DOHH2 (cell line): Measurements from ENCODE around the gene FAN1.
"Not testable (repeated sequence)": the region's sequence is repeated elsewhere in the genome, so short reads cannot be mapped to it uniquely, and the experiment has no call there.

ENCODE experiments used
- EZH2phosphoT487 ChIP-seq: fragments of 200-600 bp; sonication (generic); IDR thresholded peaks from 2 replicates; pipeline ENCODE4 v1.6.1; 2017; ENCODE audit warnings: borderline replicate concordance, mild to moderate bottlenecking, antibody characterized with exemption, low read length, moderate library complexity, mixed read lengths
- TF ChIP-seq, protein P1 (sequence below): fragments of 200-600 bp; sonication (generic); IDR thresholded peaks from one replicate; pipeline ENCODE4 v1.5.1; 2014; ENCODE audit warnings: antibody characterized with exemption, mild to moderate bottlenecking, low read depth, low read length; ENCODE audit not compliant: poor library complexity, severe bottlenecking

DNA sequence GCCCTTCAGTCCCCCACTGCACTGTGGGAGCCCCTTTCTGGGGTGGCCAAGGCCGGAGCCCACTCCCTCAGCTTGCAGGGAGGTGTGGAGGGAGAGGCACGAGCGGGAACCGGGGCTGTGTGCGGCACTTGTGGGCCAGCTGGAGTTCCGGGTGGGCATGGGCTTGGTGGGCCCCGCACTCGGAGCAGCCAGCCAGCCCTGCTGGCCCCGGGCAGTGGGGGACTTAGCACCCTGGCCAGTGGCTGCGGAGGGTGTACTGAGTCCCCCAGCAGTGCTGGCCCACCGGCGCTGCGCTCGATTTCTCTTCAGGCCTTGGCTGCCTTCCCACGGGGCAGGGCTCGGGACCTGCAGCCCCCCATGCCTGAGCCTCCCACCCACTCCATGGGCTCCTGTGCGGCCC, 20.0 kb upstream of the FAN1 start:
- not testable (repeated sequence) for TF ChIP-seq EZH2phosphoT487
- TF ChIP-seq, protein P1, sequence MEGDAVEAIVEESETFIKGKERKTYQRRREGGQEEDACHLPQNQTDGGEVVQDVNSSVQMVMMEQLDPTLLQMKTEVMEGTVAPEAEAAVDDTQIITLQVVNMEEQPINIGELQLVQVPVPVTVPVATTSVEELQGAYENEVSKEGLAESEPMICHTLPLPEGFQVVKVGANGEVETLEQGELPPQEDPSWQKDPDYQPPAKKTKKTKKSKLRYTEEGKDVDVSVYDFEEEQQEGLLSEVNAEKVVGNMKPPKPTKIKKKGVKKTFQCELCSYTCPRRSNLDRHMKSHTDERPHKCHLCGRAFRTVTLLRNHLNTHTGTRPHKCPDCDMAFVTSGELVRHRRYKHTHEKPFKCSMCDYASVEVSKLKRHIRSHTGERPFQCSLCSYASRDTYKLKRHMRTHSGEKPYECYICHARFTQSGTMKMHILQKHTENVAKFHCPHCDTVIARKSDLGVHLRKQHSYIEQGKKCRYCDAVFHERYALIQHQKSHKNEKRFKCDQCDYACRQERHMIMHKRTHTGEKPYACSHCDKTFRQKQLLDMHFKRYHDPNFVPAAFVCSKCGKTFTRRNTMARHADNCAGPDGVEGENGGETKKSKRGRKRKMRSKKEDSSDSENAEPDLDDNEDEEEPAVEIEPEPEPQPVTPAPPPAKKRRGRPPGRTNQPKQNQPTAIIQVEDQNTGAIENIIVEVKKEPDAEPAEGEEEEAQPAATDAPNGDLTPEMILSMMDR = not testable (repeated sequence)
